GM06990 (cell line): ENCODE results near the gene AMER2.

ENCODE experiments used
- DNase-seq: peaks from one replicate; pipeline ENCODE4 v3.0.0-alpha.2; 2011; ENCODE audit not compliant: insufficient read length; ENCODE audit errors: extremely low read depth
- H3K27me3 ChIP-seq: replicated peaks from 2 replicates; pipeline ENCODE4 v1.6.0; 2011; ENCODE audit warnings: low read length; ENCODE audit not compliant: control insufficient read depth, insufficient read depth
- H3K36me3 ChIP-seq: 2 replicates; pipeline ENCODE4 v1.5.1; 2011; ENCODE audit warnings: low read length; ENCODE audit not compliant: control insufficient read depth, insufficient read depth
- H3K4me3 ChIP-seq: replicated peaks from 2 replicates; pipeline ENCODE4 v1.5.1; 2011; ENCODE audit warnings: low read depth, mild to moderate bottlenecking, control low read depth, low read length
- TF ChIP-seq, protein P1 (sequence below): IDR thresholded peaks from 2 replicates; pipeline ENCODE4 v1.5.1; 2011; ENCODE audit warnings: low read length, control low read depth, mild to moderate bottlenecking, inconsistent platforms; ENCODE audit not compliant: insufficient read depth, poor library complexity, severe bottlenecking

Gene AMER2

DNA sequence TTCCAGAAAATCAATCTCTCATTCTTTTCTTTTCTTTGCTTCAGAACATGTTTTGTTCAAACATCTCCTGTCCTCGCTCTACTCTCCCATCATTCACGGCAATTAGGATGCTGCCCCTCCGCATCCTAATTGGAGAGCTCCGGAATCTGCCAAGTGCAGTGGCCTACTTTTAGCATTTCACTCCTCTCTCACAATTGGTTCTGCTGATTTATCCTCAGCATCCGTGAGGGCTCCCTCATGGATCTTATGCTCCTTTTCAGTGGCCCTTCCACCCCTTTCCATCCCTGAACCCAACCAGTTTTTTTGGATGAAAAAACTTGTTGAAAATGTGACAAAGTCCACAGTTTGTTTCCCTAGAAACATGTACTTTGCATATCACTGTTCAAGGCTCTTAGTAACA is 22.4 kb downstream of the AMER2 start:
- no peak overlapping the region for H3K4me3 ChIP-seq
- TF ChIP-seq, protein P1, sequence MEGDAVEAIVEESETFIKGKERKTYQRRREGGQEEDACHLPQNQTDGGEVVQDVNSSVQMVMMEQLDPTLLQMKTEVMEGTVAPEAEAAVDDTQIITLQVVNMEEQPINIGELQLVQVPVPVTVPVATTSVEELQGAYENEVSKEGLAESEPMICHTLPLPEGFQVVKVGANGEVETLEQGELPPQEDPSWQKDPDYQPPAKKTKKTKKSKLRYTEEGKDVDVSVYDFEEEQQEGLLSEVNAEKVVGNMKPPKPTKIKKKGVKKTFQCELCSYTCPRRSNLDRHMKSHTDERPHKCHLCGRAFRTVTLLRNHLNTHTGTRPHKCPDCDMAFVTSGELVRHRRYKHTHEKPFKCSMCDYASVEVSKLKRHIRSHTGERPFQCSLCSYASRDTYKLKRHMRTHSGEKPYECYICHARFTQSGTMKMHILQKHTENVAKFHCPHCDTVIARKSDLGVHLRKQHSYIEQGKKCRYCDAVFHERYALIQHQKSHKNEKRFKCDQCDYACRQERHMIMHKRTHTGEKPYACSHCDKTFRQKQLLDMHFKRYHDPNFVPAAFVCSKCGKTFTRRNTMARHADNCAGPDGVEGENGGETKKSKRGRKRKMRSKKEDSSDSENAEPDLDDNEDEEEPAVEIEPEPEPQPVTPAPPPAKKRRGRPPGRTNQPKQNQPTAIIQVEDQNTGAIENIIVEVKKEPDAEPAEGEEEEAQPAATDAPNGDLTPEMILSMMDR, result no peak
- no peak for DNase-seq
- H3K27me3 ChIP-seq, result no peaks in the 10 kb centered on the region; the same call in 1 of the 2 replicates
- no peaks in the 10 kb centered on the region for H3K36me3 ChIP-seq

DNA sequence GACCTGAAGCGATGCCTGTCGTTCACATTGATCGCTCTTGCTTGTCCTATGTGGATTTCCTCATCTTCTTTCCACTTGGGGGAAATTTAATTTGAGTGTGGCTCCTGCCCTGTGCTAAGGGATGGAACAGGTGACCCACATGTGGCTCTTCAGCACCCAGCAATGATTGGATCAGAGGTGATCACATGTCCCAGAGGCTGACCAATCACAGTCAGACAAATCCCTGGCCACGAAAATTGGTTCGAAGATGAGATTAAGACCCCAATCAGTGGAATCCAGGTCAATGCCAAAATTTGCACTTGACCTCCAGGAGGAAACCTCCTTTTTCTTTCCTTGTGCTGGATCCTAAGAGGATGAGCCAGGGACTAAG is 23.7 kb downstream of the AMER2 start:
- Histone ChIP-seq H3K4me3 (no peak overlapping the region), H3K27me3 (no peaks in the 10 kb centered on the region; the same call in 1 of the 2 replicates), H3K36me3 (no peaks in the 10 kb centered on the region)
- TF ChIP-seq, protein P1, result no peak
- DNase-seq, result no peak

DNA sequence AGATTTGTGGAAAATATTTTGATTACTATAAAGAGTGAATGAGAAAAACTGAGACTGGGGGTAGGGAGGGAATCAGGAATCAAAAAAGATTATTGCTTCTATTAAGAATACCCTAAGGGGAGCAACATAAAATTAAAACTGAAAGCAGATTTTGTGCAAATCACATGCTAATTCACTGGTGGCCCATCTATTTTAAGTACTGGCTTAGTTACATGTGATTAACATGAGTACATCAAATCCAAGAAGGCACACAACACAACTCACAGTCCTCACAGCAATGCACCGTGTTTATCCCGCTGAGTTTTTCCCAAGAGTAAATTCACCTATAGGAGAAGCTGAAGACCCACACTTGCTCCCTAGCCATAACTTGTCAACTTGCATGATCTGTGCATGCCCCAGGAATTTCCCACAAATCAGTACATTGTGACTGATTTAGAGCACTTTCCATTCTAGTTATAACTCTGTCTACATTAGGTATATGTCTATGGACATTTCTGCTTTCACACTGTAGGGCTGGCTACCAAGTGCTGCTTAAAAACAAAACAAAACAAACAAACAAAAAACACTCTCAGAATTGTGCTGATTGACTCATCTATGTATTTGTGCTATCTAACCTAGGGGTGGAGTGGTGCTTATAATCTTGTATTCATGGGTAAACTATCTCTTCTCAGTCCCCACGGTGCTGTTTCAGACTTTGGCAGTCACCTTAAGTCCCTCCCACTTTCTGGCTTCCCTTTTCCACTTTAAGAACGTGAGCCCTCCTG is 24.3 kb downstream of the AMER2 start:
- peak; percentile 43 for DNase-seq
- TF ChIP-seq, protein P1, result no peak

DNA sequence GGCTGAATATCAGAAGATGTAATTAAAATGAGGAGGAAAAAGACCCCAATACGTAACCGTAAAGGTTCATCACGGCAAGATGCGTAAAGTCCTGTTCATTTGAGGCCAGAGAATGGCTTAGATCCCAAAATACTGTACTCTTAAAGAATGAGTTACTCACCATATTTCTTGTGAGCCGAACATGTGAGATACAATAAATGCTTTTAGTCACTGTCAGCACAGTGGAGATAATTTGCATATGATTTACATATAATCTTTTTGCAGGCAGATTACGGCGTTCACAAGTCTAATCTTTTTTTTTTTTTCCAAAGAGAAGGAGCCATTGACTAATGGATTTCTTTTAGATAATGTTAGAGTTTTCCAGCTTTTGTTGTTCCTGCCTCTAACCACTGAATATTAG is 28.4 kb downstream of the AMER2 start:
- no peak overlapping the region for H3K4me3 ChIP-seq
- DNase-seq, result no peak
- no peaks in the 10 kb centered on the region; the same call in 1 of the 2 replicates for H3K27me3 ChIP-seq
- H3K36me3 ChIP-seq, result no peaks in the 10 kb centered on the region
- TF ChIP-seq, protein P1, result no peak

More for the DNA sequence above, 24.3 kb downstream of the AMER2 start:
- Histone ChIP-seq H3K4me3 (no peak overlapping the region), H3K27me3 (no peaks in the 10 kb centered on the region; the same call in 1 of the 2 replicates), H3K36me3 (no peaks in the 10 kb centered on the region)

DNA sequence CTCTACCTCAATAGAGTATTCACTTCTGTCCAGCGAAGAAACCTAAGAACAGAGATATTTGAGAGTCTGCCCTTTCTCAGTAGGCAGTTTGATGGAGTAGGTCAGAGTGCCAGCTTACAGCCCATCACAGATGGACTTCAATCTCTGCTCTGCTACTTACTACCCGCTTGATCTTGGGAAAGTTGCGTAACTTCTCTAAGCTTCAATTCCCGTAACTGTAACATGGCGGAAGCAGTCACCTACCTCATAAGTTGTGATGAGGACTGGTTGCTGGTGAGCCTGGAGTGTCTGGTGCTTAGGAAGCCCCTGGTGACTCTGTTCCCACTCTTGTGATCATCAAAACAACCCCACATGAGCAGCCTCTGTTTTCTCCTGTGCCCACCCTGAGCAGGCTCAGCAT is 31.0 kb downstream of the AMER2 start:
- TF ChIP-seq, protein P1, result no peak
- Histone ChIP-seq H3K36me3 (no peaks in the 10 kb centered on the region), H3K27me3 (no peaks in the 10 kb centered on the region; the same call in 1 of the 2 replicates), H3K4me3 (no peak overlapping the region)
- DNase-seq, result no peak
